ENCODE measurements around the gene KDM2A.

DNA sequence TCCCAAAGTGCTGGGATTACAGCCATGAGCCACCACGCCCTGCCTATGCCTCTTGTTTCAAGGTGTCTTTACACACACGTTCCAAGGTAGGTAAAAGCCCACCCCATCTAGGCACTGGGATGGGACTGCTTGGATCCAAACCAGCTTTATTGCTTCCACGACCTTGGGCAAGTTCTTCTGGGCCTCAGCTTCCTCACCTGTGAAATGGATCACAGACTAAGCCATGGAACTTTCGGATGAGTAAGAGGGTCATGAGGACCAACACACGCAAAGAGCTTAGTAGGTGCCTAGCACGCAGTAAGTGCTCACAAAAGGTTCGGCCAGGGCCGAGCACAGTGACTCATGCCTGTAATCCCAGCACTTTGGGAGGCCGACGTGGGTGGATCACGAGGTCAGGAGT is 46.8 kb upstream of the KDM2A start:
- TF ChIP-seq EP300 (IDR thresholded peaks at IDR 0.05; ENCODE audit: low read depth), result no peak
- TF ChIP-seq, protein P1, sequence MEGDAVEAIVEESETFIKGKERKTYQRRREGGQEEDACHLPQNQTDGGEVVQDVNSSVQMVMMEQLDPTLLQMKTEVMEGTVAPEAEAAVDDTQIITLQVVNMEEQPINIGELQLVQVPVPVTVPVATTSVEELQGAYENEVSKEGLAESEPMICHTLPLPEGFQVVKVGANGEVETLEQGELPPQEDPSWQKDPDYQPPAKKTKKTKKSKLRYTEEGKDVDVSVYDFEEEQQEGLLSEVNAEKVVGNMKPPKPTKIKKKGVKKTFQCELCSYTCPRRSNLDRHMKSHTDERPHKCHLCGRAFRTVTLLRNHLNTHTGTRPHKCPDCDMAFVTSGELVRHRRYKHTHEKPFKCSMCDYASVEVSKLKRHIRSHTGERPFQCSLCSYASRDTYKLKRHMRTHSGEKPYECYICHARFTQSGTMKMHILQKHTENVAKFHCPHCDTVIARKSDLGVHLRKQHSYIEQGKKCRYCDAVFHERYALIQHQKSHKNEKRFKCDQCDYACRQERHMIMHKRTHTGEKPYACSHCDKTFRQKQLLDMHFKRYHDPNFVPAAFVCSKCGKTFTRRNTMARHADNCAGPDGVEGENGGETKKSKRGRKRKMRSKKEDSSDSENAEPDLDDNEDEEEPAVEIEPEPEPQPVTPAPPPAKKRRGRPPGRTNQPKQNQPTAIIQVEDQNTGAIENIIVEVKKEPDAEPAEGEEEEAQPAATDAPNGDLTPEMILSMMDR (IDR thresholded peaks at IDR 0.05), result no peak
- TF ChIP-seq POLR2A (IDR thresholded peaks at IDR 0.05), result no peak

All from transverse colon (tissue), 3 donors.